Right kidney (tissue), 9 donors: ENCODE measurements around the gene JAK2.
"Not testable (repeated sequence)": the region's sequence is repeated elsewhere in the genome, so short reads cannot be mapped to it uniquely, and the experiment has no call there.

Experiments used
- DNase-seq: peaks from one replicate; pipeline ENCODE4 v3.0.0-alpha.2; 2016
- long read RNA-seq, 8 donors: transcript quantifications; one replicate each; lab custom pipeline, GENCODE V29; 2026

Gene JAK2
- long read RNA-seq, donor 1 = 0 reads
- long read RNA-seq, donor 2 = 0 reads
- long read RNA-seq, donor 3 = 0 reads
- long read RNA-seq, donor 4, full-length matches to known transcripts = 3 of 3 reads
- long read RNA-seq, donor 4, partial matches to known transcripts = 0 of 3 reads
- long read RNA-seq, donor 4, other reads (novel, unspliced or antisense) = 0 of 3 reads
- long read RNA-seq, donor 5 = 0 reads
- long read RNA-seq, donor 6 = 0 reads
- long read RNA-seq, donor 7, full-length matches to known transcripts = 1 of 1 reads
- long read RNA-seq, donor 7, partial matches to known transcripts = 0 of 1 reads
- long read RNA-seq, donor 7, other reads (novel, unspliced or antisense) = 0 of 1 reads
- long read RNA-seq, donor 8 = 0 reads

DNA sequence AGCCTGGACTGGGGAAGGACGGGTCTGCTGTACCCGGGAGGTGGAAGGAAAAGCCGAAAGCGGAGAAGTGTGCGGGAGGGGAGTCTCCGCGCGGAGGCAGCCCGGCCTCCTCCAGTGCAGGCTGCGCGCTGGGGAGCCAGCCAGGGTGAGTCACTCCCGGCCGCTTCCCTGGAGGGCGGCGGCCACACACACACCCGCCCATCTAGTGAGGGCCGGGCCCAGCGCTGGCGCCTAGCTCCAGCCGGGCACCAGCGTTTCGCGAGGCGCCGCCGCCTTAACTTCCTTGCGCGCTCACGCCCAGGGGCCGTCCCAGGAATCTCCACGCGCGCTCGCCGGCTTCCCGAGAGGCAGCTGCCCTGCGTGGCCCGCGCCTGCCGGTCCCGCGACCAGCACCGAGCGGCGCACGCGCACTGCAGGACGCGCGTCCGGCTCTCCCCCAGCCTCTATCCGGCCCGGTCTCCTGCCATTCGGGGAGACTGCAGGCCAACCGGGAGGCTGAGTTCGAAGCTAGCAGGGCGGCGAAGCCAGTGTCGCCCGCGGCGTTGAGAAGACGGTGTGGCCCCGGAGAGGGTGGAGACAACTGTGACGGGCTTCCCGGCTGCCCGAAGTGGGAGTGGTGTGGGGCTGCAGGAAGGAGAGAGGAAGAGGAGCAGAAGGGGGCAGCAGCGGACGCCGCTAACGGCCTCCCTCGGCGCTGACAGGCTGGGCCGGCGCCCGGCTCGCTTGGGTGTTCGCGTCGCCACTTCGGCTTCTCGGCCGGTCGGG is at the start of gene JAK2:
JAK2 (plus strand) TSS at position 652 of the 765 bp plus-strand sequence. CDS start 36,716 bp downstream, outside the sequence.
- peak; percentile 100 for DNase-seq

DNA sequence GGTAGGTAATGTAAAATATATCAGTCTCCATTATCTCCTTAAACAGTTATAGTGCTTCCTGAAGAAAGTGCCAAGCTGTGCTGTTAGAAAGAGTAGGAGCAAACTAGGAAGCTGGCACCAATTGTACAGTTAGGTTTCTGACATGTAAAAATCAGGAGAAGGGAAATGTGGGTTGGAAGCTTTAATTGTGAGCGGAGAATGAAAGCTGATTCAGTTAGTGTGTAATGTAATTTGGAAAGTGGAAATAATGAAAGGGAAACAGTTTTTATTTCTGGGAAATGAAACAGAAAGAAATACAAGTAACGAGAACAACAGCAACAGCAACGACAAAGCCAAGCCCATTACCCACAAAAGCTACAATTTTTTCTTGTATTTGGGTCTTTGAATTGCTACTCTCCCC is 48.8 kb upstream of the JAK2 start:
- DNase-seq = no peak

GRCh38 chr9:4936823-4937222 is 48.2 kb upstream of the JAK2 start:
- DNase-seq = no peak

GRCh38 chr9:4937446-4937845 is 47.6 kb upstream of the JAK2 start:
- DNase-seq = no peak

- no peak for DNase-seq
Measured at GRCh38 chr9:4938496-4938895, 46.6 kb upstream of the JAK2 start.

GRCh38 chr9:4939118-4939561 is 45.9 kb upstream of the JAK2 start:
- DNase-seq = no peak

- not testable (repeated sequence) for DNase-seq
Measured at GRCh38 chr9:4942042-4942691, 42.9 kb upstream of the JAK2 start.

DNA sequence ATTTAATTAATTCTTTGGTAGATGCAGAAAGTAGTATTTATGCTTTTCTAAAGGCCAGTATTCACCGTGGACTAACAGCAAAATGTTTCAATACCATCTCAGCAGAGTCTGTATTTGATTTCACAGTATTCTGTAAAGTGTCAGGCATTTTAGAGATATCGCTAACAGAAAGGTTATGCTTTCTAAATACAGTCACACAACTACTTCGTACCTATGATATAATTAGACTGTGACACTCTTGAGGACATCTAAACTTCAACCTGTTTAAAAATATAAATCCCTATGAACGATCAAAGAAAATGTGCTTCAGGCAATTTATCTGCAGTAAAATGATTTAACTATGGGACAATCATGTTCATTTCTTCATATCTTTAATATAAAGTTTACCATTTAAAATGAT is 41.7 kb upstream of the JAK2 start:
- no peak for DNase-seq

DNA sequence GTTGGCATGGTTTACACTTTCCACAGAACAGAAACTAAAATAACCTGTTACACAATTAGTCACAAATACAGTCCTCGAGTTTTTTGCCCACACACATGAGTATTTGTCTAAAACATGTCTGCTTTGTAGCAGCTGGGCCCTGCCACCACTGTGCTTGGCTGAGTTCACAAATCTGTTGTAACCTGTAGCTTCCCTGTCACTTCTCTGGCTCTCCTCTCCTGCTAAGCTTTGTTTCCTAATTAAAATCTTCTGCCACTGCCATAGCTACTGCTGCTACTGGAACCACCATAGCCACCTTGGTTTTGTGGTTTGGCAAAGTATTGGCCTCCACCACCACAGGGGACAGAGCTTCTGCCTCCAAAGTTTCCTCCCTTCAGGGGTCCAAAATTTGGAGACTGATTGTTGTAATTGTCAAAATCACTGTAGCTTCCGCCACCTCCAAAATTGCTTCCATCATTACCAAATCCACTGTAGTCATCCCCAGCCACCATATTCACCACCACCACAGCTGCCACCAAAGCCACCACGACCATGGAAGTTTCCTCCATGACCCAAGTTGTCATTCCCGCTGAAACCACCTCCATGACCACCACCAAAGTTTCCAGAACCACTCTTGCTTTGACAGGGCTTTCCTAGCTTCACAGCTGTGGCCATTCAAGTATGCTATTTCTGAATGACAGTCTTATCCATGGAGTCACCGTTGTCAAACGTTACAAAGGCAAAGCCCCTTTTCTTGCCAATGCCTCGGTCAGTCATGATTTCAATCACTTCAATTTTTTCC is 40.5 kb upstream of the JAK2 start:
- DNase-seq = not testable (repeated sequence)

GRCh38 chr9:4946937-4947336 is 38.1 kb upstream of the JAK2 start:
- no peak for DNase-seq

GRCh38 chr9:4955836-4956235 is 29.2 kb upstream of the JAK2 start:
- DNase-seq = no peak

GRCh38 chr9:4959031-4959430 is 26.0 kb upstream of the JAK2 start:
- DNase-seq = no peak

- DNase-seq = no peak
Measured at GRCh38 chr9:4962085-4962484, 23.0 kb upstream of the JAK2 start.

- no peak for DNase-seq
Measured at GRCh38 chr9:4964540-4964939, 20.5 kb upstream of the JAK2 start.

GRCh38 chr9:4965174-4965821 is 19.8 kb upstream of the JAK2 start:
- no peak for DNase-seq

GRCh38 chr9:4967523-4967922 is 17.5 kb upstream of the JAK2 start:
- no peak for DNase-seq

DNA sequence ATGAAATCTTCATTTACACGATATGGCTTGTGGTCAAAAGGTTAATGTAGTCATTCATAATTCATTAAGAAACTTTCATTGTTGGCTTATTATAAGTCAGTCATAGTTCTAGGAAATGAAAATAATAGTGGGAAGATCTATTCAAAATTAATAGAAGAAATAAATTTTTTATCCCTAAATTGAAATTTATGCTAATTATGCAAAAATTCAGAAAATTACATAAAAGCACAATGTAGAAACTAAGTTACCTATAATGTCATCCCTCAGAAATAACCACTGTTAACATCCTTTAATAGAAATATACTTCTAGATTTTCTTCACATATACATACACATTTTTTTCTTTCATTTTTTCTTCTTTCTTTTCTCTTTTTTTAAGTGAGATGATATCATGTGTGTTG is 15.9 kb upstream of the JAK2 start:
- DNase-seq = no peak

- DNase-seq = no peak
Measured at GRCh38 chr9:4970970-4971641, 14.0 kb upstream of the JAK2 start.

- DNase-seq = no peak
Measured at GRCh38 chr9:4973246-4973645, 11.8 kb upstream of the JAK2 start.

DNA sequence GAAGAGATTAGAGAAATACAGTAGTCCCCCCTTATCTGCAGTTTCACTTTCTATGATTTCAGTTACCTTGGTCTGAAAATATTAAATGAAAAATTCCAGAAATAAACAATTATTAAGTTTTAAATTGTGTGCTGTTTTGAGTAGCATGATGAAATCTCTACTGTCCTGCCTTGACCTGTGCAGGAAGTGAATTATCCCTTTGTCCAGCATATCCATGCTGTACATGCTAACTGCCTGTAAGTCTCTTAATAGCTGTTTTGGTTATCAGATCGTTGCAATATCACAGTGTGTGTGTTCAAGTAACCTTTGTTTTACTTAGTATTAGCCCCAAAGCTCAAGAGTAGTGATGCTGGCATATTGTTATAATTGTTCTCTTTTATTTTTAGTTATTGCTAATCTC is 11.2 kb upstream of the JAK2 start:
- DNase-seq = no peak

DNA sequence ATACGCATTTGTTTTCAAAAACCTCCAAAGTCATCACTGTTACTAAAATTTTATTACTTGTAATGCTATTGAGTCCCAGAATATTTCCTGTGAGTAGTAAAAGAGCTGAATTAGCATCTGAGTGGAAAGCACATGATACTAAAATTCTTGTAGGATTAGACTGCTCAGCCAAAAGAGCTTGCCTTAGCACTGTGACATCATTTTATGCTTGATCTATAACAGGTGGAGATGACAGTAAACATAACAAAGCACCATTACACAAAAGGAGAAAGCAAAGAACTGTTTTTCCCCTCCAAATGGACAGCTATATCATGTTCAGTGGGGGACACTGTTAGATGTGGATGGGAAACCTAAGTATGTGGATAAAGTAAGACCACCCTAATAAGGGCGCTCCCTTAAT is 5.8 kb upstream of the JAK2 start:
- DNase-seq = no peak
